Heart right ventricle (tissue), 16 donors: Measurements from ENCODE around the gene TBX1. TPM values are rescaled to one million over a fixed set of nuclear protein-coding genes. Genes with fewer than 3 reads are reported as not detected.

ENCODE experiments used
- ATAC-seq, 8 donors: fragments of 200-7000 bp; cut with Tn5 transposase; one replicate each; pipeline ENCODE4 v1.9.1; 2020; ENCODE audit warnings: mild to moderate bottlenecking in 8 of 8, moderate library complexity in 8 of 8, moderate number of reproducible peaks in 1 of 8
- DNase-seq, 2 donors: peaks; one replicate each; pipeline ENCODE4 v3.0.0-alpha.2; 2020
- H3K27ac ChIP-seq, 10 donors: fragments of 200-600 bp; sonication (generic) in 2 of 10; one replicate each; pipeline versions ENCODE4 v1.5.0 to v1.8.0; 2020 to 2022; ENCODE audit warnings: mild to moderate bottlenecking in 3 of 10
- H3K27me3 ChIP-seq, 7 donors: fragments of 200-600 bp; one replicate each; pipeline ENCODE4 v1.8.0; 2021 to 2022; ENCODE audit warnings: mild to moderate bottlenecking in 2 of 7
- H3K36me3 ChIP-seq, 9 donors: fragments of 200-600 bp; sonication (generic) in 1 of 9; one replicate each; pipeline versions ENCODE4 v1.5.0 to v1.8.0; 2020 to 2022; ENCODE audit warnings: mild to moderate bottlenecking in 2 of 9
- H3K4me1 ChIP-seq, 9 donors: fragments of 200-600 bp; sonication (generic) in 1 of 9; one replicate each; pipeline versions ENCODE4 v1.5.0 to v1.8.0; 2020 to 2022; ENCODE audit warnings: mild to moderate bottlenecking in 4 of 9
- H3K4me3 ChIP-seq, 10 donors: fragments of 200-600 bp; sonication (generic) in 2 of 10; one replicate each; pipeline versions ENCODE4 v1.5.0 to v1.8.0; 2020 to 2022; ENCODE audit warnings: mild to moderate bottlenecking in 7 of 10, moderate library complexity in 2 of 10
- H3K9me3 ChIP-seq, 11 donors: fragments of 200-600 bp in 10 of 11; sonication (generic) in 2 of 11; one replicate each; pipeline versions ENCODE4 v1.5.0 to v1.8.0; 2013 to 2022; ENCODE audit warnings: mild to moderate bottlenecking in 2 of 11, control low read depth in 1 of 11, moderate library complexity in 1 of 11
- WGBS, 2 donors: extraction: QIAGEN DNeasy Blood & Tissue Kit; methylation state at CpG; one replicate each; pipeline ENCODE4 v1.1.7; 2013; ENCODE audit warnings: inconsistent platforms in 1 of 2; 5-methylcytosine and 5-hydroxymethylcytosine counted together
- intact Hi-C, 10 donors: fragments of 100-400 bp; cut with DNase I; formaldehyde crosslinking; loops; one replicate each; pipeline versions ENCODE4 v1.11.1 to v1.14.2; 2022
- polyA plus RNA-seq, 2 donors: library from polyadenylated mRNA; stranded (reverse); fragments of 200-250 nt; gene quantifications; one replicate each; pipeline ENCODE4 v1.2.3, GENCODE V29; 2013
- total RNA-seq, 10 donors: library from RNA; stranded (reverse); fragmentation: NEBNext Ultra II Directional in 3 of 10; extraction: Animal tissue kit (Norgen Biotek cat#: 25700) in 3 of 10; gene quantifications; one replicate each; pipeline versions ENCODE4 v1.2.1 to v1.2.4, GENCODE V29; 2021 to 2023
- TF ChIP-seq, protein P1 (sequence below), 9 donors: fragments of 200-600 bp; sonication (generic) in 2 of 9; IDR thresholded peaks; one replicate each; pipeline versions ENCODE4 v1.5.0 to v1.8.0; 2021 to 2022; ENCODE audit warnings: antibody characterized with exemption in 9 of 9, mild to moderate bottlenecking in 5 of 9, moderate library complexity in 1 of 9
- donor health status: Arrhythmogenic right ventricular cardiomyopathy.
- donor health status: ischemic (EF 13 %, LVEDD 7.1; RV severe dilation, severe dysfunction).
- donor health status: healthy with polysubstance abuse.
- donor health status: DM: no; HTN: yes; CAD: no.
- donor health status: DM: no; HTN: no; CAD: no.
- donor health status: ischemic (EF 25% LVEDD 6.9; RV normal size, moderate dysfunction).
- donor health status: ischemic (EF 25% LVEDD 5.7; RV mildly dilated, moderate dysfunction).
- donor health status: healthy.
- donor health status: DM: yes; HTN: yes; CAD: no.
- donor health status: Ischemic cardiomyopathy.
- donor health status: ischemic (EF 35%, LVEDD 5.7; RV mildly dilated, moderate dysfunction).
- donor health status: nonischemic (EF 11% LVEDD 7.7; RV severe dilation, severe dysfunction).
- donor health status: DM: yes; HTN: yes; CAD: no.
- donor health status: PGD.
- donor health status: ischemic (EF 29% LVEDD 5.4; RV normal size, mild dysfunction).
- donor health status: nonischemic (EF 23%, LVEDD 6.1; RV moderate dilation, normal function).

TBX1 gene
- total and polyA plus RNA-seq, 12 donors: 0.53 to 1.8 (median 0.98) TPM

DNA sequence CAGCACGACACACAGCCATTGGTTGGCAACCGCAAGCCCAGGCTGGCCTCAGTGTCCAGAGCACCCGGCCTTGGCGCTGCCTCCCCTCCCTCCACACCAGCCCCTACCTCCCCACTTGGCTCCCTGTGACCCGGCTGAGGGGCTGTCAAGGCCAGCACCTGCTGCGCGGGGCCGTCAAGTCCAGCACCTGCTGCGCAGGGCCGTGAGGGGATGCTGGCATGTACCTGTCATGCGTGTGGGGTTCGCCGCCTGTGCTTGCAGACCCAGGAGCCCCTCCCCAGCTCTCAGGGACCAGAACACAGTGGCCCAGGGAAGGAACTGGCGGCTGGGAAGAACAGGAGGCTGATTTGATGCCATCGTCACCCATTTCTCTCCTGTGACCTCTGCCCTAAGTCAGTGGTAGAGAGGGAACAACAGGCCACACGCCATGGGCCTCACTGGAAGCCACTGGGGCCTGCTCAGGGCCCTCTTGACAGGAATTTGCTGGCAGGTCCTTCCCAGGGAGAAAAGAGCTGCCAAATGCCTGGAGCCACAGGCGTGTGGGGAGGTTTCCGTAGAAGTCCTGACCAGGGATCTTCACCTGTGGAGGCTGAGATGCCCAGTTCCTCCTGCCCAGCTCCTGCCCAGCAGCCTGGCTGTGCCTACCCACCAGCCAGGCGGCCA is 37.6 kb downstream of the TBX1 start:
- intact Hi-C loops: no loop called here

DNA sequence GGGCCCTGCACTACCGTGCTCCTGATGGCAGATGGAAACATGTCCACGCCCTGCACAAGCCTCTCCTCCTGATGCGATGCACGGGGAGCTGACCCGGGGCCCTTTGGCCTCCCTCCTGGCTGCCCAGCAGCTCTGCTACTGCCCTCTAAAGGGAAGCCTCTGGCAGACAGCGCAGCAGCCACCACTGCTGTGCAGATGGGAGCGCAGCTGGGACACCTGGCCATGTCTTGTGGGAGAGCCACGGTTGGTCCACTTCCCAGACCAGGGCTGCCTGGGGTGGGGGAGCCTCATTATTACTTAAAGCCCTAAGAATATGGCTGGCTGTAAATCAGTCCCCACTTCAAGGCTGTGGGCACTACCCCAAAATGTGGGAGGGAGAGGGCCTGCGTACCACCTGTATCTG is 38.3 kb downstream of the TBX1 start:
- H3K27ac ChIP-seq: no peak overlapping the region
- DNase-seq: no peak
- peak in 2 of 8 donors; percentile 8 to 16 for ATAC-seq
- no peaks in the 10 kb centered on the region for H3K36me3 ChIP-seq
- peaks cover 0 to 10% (median 3%) of the 10 kb centered on the region in 9 donors for H3K4me1 ChIP-seq
- intact Hi-C loops: no loop called here
- H3K27me3 ChIP-seq: no peaks in the 10 kb centered on the region
- H3K9me3 ChIP-seq: peaks cover 0 to 3% (median 0%) of the 10 kb centered on the region in 11 donors
- no peak overlapping the region for H3K4me3 ChIP-seq
- TF ChIP-seq, protein P1, sequence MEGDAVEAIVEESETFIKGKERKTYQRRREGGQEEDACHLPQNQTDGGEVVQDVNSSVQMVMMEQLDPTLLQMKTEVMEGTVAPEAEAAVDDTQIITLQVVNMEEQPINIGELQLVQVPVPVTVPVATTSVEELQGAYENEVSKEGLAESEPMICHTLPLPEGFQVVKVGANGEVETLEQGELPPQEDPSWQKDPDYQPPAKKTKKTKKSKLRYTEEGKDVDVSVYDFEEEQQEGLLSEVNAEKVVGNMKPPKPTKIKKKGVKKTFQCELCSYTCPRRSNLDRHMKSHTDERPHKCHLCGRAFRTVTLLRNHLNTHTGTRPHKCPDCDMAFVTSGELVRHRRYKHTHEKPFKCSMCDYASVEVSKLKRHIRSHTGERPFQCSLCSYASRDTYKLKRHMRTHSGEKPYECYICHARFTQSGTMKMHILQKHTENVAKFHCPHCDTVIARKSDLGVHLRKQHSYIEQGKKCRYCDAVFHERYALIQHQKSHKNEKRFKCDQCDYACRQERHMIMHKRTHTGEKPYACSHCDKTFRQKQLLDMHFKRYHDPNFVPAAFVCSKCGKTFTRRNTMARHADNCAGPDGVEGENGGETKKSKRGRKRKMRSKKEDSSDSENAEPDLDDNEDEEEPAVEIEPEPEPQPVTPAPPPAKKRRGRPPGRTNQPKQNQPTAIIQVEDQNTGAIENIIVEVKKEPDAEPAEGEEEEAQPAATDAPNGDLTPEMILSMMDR (IDR thresholded peaks at IDR 0.05): no peak
- WGBS, 2 donors: 86 to 90% methylated on average over 9 of the region's 9 CpGs

More for the DNA sequence above, 37.6 kb downstream of the TBX1 start:
- peaks cover 0 to 11% (median 0%) of the 10 kb centered on the region in 11 donors for H3K9me3 ChIP-seq
- H3K4me3 ChIP-seq: no peak overlapping the region
- TF ChIP-seq, protein P1 (IDR thresholded peaks at IDR 0.05): no peak
- 89 to 91% methylated on average over 19 of the region's 19 CpGs for WGBS, 2 donors
- no peak overlapping the region for H3K27ac ChIP-seq
- H3K27me3 ChIP-seq: no peaks in the 10 kb centered on the region
- no peaks in the 10 kb centered on the region for H3K36me3 ChIP-seq
- ATAC-seq (peak in 4 of 8 donors; percentile 18 to 61 (median 36)), DNase-seq (peak in 1 of 2 donors; percentile 10)
- peaks cover 0 to 10% (median 3%) of the 10 kb centered on the region in 9 donors for H3K4me1 ChIP-seq

DNA sequence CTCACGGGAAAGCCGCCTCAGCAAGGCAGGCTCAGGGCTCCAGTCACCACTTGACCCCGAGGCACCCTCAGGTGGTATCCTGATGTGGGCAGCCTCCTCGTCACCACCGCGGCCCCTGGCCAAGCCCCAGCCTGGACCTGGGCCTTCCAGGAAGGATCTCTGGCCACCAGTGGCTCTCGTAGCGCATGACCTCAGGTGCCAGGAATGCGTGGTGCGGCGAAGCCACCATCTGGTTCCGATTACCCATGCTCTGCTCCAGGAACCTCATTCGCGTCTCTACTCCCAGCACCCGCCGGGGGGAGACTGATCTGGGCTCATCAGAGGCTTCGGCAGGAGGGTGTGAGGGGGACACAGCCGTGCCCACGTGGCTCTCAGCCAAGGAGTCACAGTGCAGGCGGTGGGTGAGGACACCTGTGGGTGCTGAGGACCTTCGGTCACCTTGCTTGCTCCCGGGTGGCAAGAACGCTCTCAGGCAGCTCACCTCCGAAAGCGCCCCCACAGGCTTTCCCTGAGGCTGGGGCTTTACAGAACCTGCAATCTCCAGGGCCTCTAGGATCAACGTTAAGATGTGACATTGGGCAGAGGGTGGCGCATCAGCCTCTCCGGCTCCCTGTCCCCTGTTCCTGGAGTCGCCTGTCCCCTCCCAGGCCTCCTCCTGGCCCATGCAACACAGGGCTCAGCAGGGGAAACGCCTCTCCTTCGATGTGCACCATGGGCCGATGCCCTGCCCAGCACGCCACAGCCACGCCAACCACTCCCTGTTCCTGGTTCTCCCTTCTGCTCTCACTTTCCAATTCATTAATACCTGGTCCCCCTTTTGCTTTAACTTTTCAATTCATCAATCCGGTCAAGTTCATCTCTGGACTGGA is 39.0 kb downstream of the TBX1 start:
- Histone ChIP-seq H3K36me3 (no peaks in the 10 kb centered on the region), H3K4me1 (peaks cover 0 to 10% (median 3%) of the 10 kb centered on the region in 9 donors), H3K27ac (no peak overlapping the region), H3K4me3 (no peak overlapping the region), H3K27me3 (no peaks in the 10 kb centered on the region), H3K9me3 (no peaks in the 10 kb centered on the region)
- intact Hi-C loops: loop anchor here in 2 of 10 donors (5.0 to 10.0 kb wide), 2 partner anchors 45 to 53 kb away; partner anchors contain the start of genes GNB1L (in 1 of the 2) and RTL10 (in 1 of the 2)
- ATAC-seq (peak in 7 of 8 donors; percentile 33 to 68 (median 50)), DNase-seq (peak; percentile 22 to 30)
- TF ChIP-seq, protein P1 (IDR thresholded peaks at IDR 0.05): no peak
- WGBS, 2 donors: 88 to 93% methylated on average over 35 of the region's 35 CpGs

DNA sequence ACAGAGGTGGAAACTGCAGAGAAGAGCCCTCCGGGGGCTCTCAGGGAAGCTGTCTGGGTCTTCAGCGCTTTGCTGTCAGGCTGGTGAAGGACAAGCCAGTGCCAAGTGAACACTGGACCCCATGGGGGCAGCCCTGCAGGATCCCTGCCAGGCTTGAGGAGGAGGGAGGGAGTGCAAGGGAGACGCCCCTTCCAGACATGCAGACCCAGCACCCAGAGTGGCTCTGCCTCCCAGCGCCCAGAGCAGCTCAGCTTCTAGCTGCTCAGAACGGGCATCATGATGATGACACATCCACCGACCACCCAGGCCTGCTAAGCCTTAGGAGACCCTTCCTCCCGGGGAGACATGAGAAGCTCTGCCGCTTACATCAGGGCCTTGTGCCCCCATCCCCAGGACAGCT is 39.7 kb downstream of the TBX1 start:
- Histone ChIP-seq H3K27me3 (no peaks in the 10 kb centered on the region), H3K4me1 (peaks cover 0 to 10% (median 3%) of the 10 kb centered on the region in 9 donors), H3K4me3 (no peak overlapping the region), H3K9me3 (no peaks in the 10 kb centered on the region), H3K36me3 (no peaks in the 10 kb centered on the region), H3K27ac (no peak overlapping the region)
- DNase-seq (peak in 1 of 2 donors; percentile 7), ATAC-seq (no peak)
- WGBS, 2 donors: 94 to 95% methylated on average over 8 of the region's 8 CpGs
- intact Hi-C loops: loop anchor here in 2 of 10 donors (5.0 to 10.0 kb wide), 2 partner anchors 46 to 52 kb away; partner anchors contain the start of genes GNB1L (in 1 of the 2) and RTL10 (in 1 of the 2)
- TF ChIP-seq, protein P1 (IDR thresholded peaks at IDR 0.05): no peak
